ENCODE data around the gene C12orf60.

C12orf60 gene

GRCh38 chr12:14871247-14871646 is 67.8 kb downstream of the C12orf60 start:
- DNase-seq (ENCODE audit: low read depth in 1 of 2, low spot score in 1 of 2): no peak

- DNase-seq (ENCODE audit: low read depth in 1 of 2, low spot score in 1 of 2): no peak
These were observed 68.4 kb downstream of the C12orf60 start for GRCh38 chr12:14871886-14872285.

- DNase-seq (ENCODE audit: low read depth in 1 of 2, low spot score in 1 of 2): no peak
These were observed 70.1 kb downstream of the C12orf60 start for GRCh38 chr12:14873440-14874185.

Measured in activated CD4-positive, alpha-beta T cell treated with anti-CD3 and anti-CD28 coated beads, Interleukin-2, amount 50 U/mL, for 24 hours (primary cell).